A549 (cell line): Measurements from ENCODE around the gene BTBD16. TPM values are rescaled to one million over a fixed set of nuclear protein-coding genes. Genes with fewer than 3 reads are reported as not detected.

Source experiments
- ATAC-seq, 2 experiments: fragments of 200-7000 bp in 1 of 2; fragments of >200 bp in 1 of 2; cut with Nextera tagmentation in 1 of 2; cut with Tn5 transposase in 1 of 2; 3 replicates each; pipeline versions ENCODE4 v1.8.0 to v1.9.1; 2018 to 2020; ENCODE audit warnings: mild to moderate bottlenecking in 1 of 2, moderate library complexity in 1 of 2
- CTCF ChIA-PET: fragments of 300-600 bp; sonication (Branson Sonifier 250); formaldehyde crosslinking; extraction: SDS; loops from one replicate; lab custom pipeline; 2021; ENCODE audit warnings: antibody characterized with exemption, inconsistent platforms; lab: Yijun Ruan, JAX
- POLR2A ChIA-PET: fragments of 350-600 bp; formaldehyde crosslinking; extraction: SDS; loops from one replicate; lab custom pipeline; 2021; ENCODE audit warnings: antibody characterized with exemption, inconsistent platforms; lab: Yijun Ruan, JAX
- DNase-seq, 2 experiments: peaks; one replicate each; pipeline versions ENCODE4 v3.0.0 to v3.0.0-alpha.2; 2011 to 2016; ENCODE audit warnings: low read depth in 1 of 2, low spot score in 1 of 2
- FAIRE-seq: peaks from 2 replicates; lab custom pipeline; 2011; peaks lifted over from hg19 to GRCh38; lab: Jason Lieb, UNC
- H3K27ac ChIP-seq, 2 experiments: fragments of >200 bp; sonication (Bioruptor Twin); formaldehyde crosslinking; 3 replicates each; pipeline ENCODE4 v1.5.1; 2016 to 2017
- H3K4me1 ChIP-seq: fragments of >200 bp; sonication (Bioruptor Twin); formaldehyde crosslinking; 3 replicates; pipeline ENCODE4 v1.6.1; 2016
- H3K4me2 ChIP-seq: fragments of >200 bp; sonication (Bioruptor Twin); formaldehyde crosslinking; 3 replicates; pipeline ENCODE4 v1.6.1; 2016
- H3K4me3 ChIP-seq: fragments of >200 bp; sonication (Bioruptor Twin); formaldehyde crosslinking; 3 replicates; pipeline ENCODE4 v1.5.1; 2016
- H3K9me3 ChIP-seq: fragments of >200 bp; sonication (Bioruptor Twin); formaldehyde crosslinking; 3 replicates; pipeline ENCODE4 v1.6.1; 2016
- BHLHE40 ChIP-seq: IDR thresholded peaks from 2 replicates; pipeline ENCODE4 v1.6.1; 2012; ENCODE audit warnings: low read depth, low read length, inconsistent platforms
- CBX2 ChIP-seq: fragments of 200-600 bp; sonication (generic); IDR thresholded peaks from 2 replicates; pipeline ENCODE4 v1.6.1; 2016; ENCODE audit warnings: low read depth, mild to moderate bottlenecking, borderline replicate concordance
- CHD2 ChIP-seq: fragments of 150-350 bp; IDR thresholded peaks from 2 replicates; pipeline ENCODE4 v1.6.1; 2014; ENCODE audit warnings: low read length; ENCODE audit not compliant: partially characterized antibody
- CHD4 ChIP-seq: fragments of 200-600 bp; sonication (generic); IDR thresholded peaks from 2 replicates; pipeline ENCODE4 v1.6.1; 2016; ENCODE audit warnings: antibody characterized with exemption, mild to moderate bottlenecking, borderline replicate concordance
- CTCF ChIP-seq: fragments of >200 bp; sonication (Bioruptor Twin); formaldehyde crosslinking; IDR thresholded peaks from 3 replicates; pipeline ENCODE4 v1.5.1; 2016
- E2F6 ChIP-seq: IDR thresholded peaks from 2 replicates; pipeline ENCODE4 v1.6.1; 2012; ENCODE audit warnings: low read depth, borderline replicate concordance
- EHF ChIP-seq: fragments of 250-450 bp; sonication (Bioruptor Pico); IDR thresholded peaks from 2 replicates; pipeline ENCODE4 v1.5.0; 2020; ENCODE audit warnings: mild to moderate bottlenecking
- EHMT2 ChIP-seq: fragments of 200-600 bp; sonication (generic); IDR thresholded peaks from 2 replicates; pipeline ENCODE4 v1.6.1; 2016; ENCODE audit warnings: antibody characterized with exemption, low read depth, mild to moderate bottlenecking, moderate library complexity
- EP300 ChIP-seq, 2 experiments: fragments of >200 bp; sonication (Bioruptor Twin); formaldehyde crosslinking; IDR thresholded peaks; 2 replicates in 1 of 2; 3 replicates in 1 of 2; pipeline ENCODE4 v1.6.1; 2016 to 2017
- FOSB ChIP-seq: fragments of 250-450 bp; sonication (Bioruptor Pico); IDR thresholded peaks from 2 replicates; pipeline ENCODE4 v1.5.0; 2020; ENCODE audit warnings: mild to moderate bottlenecking, moderate library complexity
- FOXS1 ChIP-seq: fragments of 250-450 bp; sonication (Bioruptor Pico); IDR thresholded peaks from 2 replicates; pipeline ENCODE4 v1.5.0; 2020; ENCODE audit warnings: mild to moderate bottlenecking, moderate library complexity
- HEYL ChIP-seq: fragments of 250-450 bp; sonication (Bioruptor Pico); IDR thresholded peaks from 2 replicates; pipeline ENCODE4 v1.8.0; 2021; ENCODE audit warnings: mild to moderate bottlenecking, moderate library complexity
- HOXA7 ChIP-seq: fragments of 250-450 bp; sonication (Bioruptor Pico); IDR thresholded peaks from 2 replicates; pipeline ENCODE4 v1.5.0; 2020; ENCODE audit warnings: mild to moderate bottlenecking, moderate library complexity
- HOXB5 ChIP-seq: fragments of 250-450 bp; sonication (Bioruptor Pico); IDR thresholded peaks from 2 replicates; pipeline ENCODE4 v1.5.0; 2020; ENCODE audit warnings: mild to moderate bottlenecking, moderate library complexity
- KDM1A ChIP-seq: fragments of 200-600 bp; sonication (generic); IDR thresholded peaks from 2 replicates; pipeline ENCODE4 v1.6.1; 2016; ENCODE audit warnings: low read depth, mild to moderate bottlenecking
- MAX ChIP-seq: IDR thresholded peaks from 2 replicates; pipeline ENCODE4 v1.6.1; 2012
- MAZ ChIP-seq: fragments of 150-350 bp; IDR thresholded peaks from 2 replicates; pipeline ENCODE4 v1.6.1; 2014; ENCODE audit warnings: antibody characterized with exemption, low read depth, low read length, borderline replicate concordance
- MYC ChIP-seq: IDR thresholded peaks from 2 replicates; pipeline ENCODE4 v1.6.1; 2012; ENCODE audit warnings: mild to moderate bottlenecking, inconsistent platforms, low read length, improper control_type of control experiment, borderline replicate concordance
- NPAS2 ChIP-seq: fragments of 250-450 bp; sonication (Bioruptor Pico); IDR thresholded peaks from 2 replicates; pipeline ENCODE4 v1.8.0; 2022; ENCODE audit warnings: mild to moderate bottlenecking, moderate library complexity, borderline replicate concordance
- NR3C1 ChIP-seq: fragments of >200 bp; sonication (Bioruptor Twin); formaldehyde crosslinking; IDR thresholded peaks from 3 replicates; pipeline ENCODE4 v1.6.1; 2017
- PHF8 ChIP-seq: fragments of 200-600 bp; sonication (generic); IDR thresholded peaks from 2 replicates; pipeline ENCODE4 v1.6.1; 2016; ENCODE audit warnings: low read depth, mild to moderate bottlenecking, antibody characterized with exemption, moderate library complexity, borderline replicate concordance
- POLR2A ChIP-seq: IDR thresholded peaks from 2 replicates; pipeline ENCODE4 v1.6.1; 2012; ENCODE audit warnings: mild to moderate bottlenecking, low read length
- POLR2AphosphoS2 ChIP-seq: conservative IDR thresholded peaks from 2 replicates; pipeline ENCODE4 v1.6.1; 2012; ENCODE audit warnings: low read length, improper control_type of control experiment, inconsistent platforms
- RARB ChIP-seq: fragments of 250-450 bp; sonication (Bioruptor Pico); IDR thresholded peaks from 2 replicates; pipeline ENCODE4 v1.8.0; 2021; ENCODE audit warnings: mild to moderate bottlenecking, moderate library complexity
- SMC3 ChIP-seq: fragments of >200 bp; sonication (Bioruptor Twin); formaldehyde crosslinking; IDR thresholded peaks from 3 replicates; pipeline ENCODE4 v1.6.1; 2018; ENCODE audit warnings: inconsistent platforms
- TFCP2L1 ChIP-seq: fragments of 250-450 bp; sonication (Bioruptor Pico); IDR thresholded peaks from 2 replicates; pipeline ENCODE4 v1.5.0; 2021; ENCODE audit warnings: mild to moderate bottlenecking
- USF2 ChIP-seq: fragments of 450-650 bp; IDR thresholded peaks from 2 replicates; pipeline ENCODE4 v1.6.1; 2014; ENCODE audit warnings: antibody characterized with exemption
- ZFP36 ChIP-seq: fragments of 450-650 bp; IDR thresholded peaks from 2 replicates; pipeline ENCODE4 v1.6.1; 2014; ENCODE audit warnings: borderline replicate concordance; ENCODE audit not compliant: partially characterized antibody
- ZNF302 ChIP-seq: fragments of 250-450 bp; sonication (Bioruptor Pico); IDR thresholded peaks from 2 replicates; pipeline ENCODE4 v1.9.0; 2021; ENCODE audit warnings: inconsistent platforms, mild to moderate bottlenecking, moderate library complexity
- WGBS: methylation state at CpG from one replicate; pipeline ENCODE4 v1.1.6; 2017; ENCODE audit errors: missing lambda C conversion rate; 5-methylcytosine and 5-hydroxymethylcytosine counted together
- polyA plus RNA-seq, 4 experiments: library from polyadenylated mRNA; depleted of rRNA in 3 of 4; stranded (reverse); fragments of >200 nt; fragmentation: RNase III in 1 of 4; extraction: RNeasy Plus Mini Kit Qiagen cat#74134 plus additional on column Dnase treatment in 1 of 4; gene quantifications; 2 replicates in 3 of 4; 3 replicates in 1 of 4; pipeline ENCODE4 v1.2.3, GENCODE V29; 2011 to 2017

BTBD16 gene
- polyA plus RNA-seq, 2 of the 4 experiments (the other 2 are of a cell fraction) = 0.32 to 2.1 TPM

- POLR2A ChIA-PET = no interaction called here
- FAIRE-seq = no peak
- no peaks in the 10 kb centered on the region for H3K9me3 ChIP-seq
- H3K4me3 ChIP-seq = no peak overlapping the region
- WGBS = 87% methylated on average over 4 of the region's 4 CpGs
- no peak overlapping the region for H3K4me2 ChIP-seq
- TF ChIP-seq ZFP36 = no peak
- no peak for TF ChIP-seq EHF (CRISPR knock-in tag)
- TF ChIP-seq RARB = no peak
- no peak for TF ChIP-seq USF2
- TF ChIP-seq POLR2A = no peak
- no peak for TF ChIP-seq NPAS2 (CRISPR knock-in tag)
- TF ChIP-seq E2F6 = no peak
- TF ChIP-seq ZNF302 (CRISPR knock-in tag) = no peak
- no peak for TF ChIP-seq PHF8
- no peak for TF ChIP-seq FOXS1
- no peak for TF ChIP-seq MYC
- no peak for TF ChIP-seq CHD2
- TF ChIP-seq POLR2AphosphoS2 = no peak
- no peak for TF ChIP-seq HEYL (CRISPR knock-in tag)
- no peak for TF ChIP-seq CHD4
- TF ChIP-seq MAZ = no peak
- TF ChIP-seq EHMT2 = no peak
- no peak for TF ChIP-seq EP300 (IDR thresholded peaks at IDR 0.05)
- TF ChIP-seq, all 56 proteins: peak for 0
- Histone ChIP-seq H3K27ac (no peak overlapping the region), H3K4me1 (0 out of 3 replicates have a peak, but pooled peaks cover 3% of the 10 kb centered on the region)
- DNase-seq (no peak), ATAC-seq (no peak)
- CTCF ChIA-PET = interaction anchor here (1.3 to 2.2 kb wide), 3 partner anchors 11 to 23 kb away, joined by 3 to 6 read pairs (median 5); no protein-coding TSS in a partner anchor
Measured at GRCh38 chr10:122245136-122245535, 26.0 kb upstream of the BTBD16 start.

- CTCF ChIA-PET = interaction anchor here (0.9 to 1.4 kb wide), 4 partner anchors 12 to 56 kb away, joined by 3 to 5 read pairs (median 3); no protein-coding TSS in a partner anchor
- TF ChIP-seq CBX2 = no peak
- no peak for TF ChIP-seq HOXA7 (CRISPR knock-in tag)
- no peak for TF ChIP-seq NR3C1
- no peak for TF ChIP-seq SMC3
- no peak for TF ChIP-seq TFCP2L1
- TF ChIP-seq MYC = no peak
- no peak for TF ChIP-seq CTCF
- no peak for TF ChIP-seq MAX
- TF ChIP-seq KDM1A = no peak
- TF ChIP-seq BHLHE40 = no peak
- no peak for TF ChIP-seq HOXB5
- TF ChIP-seq FOSB (CRISPR knock-in tag) = no peak
- TF ChIP-seq FOXS1 = no peak
- TF ChIP-seq, all 56 proteins: peak for 0
- DNase-seq = no peak
- ATAC-seq = no peak
- WGBS = 97% methylated on average over 11 of the region's 11 CpGs
- no peak overlapping the region for H3K4me3 ChIP-seq
- H3K4me1 ChIP-seq = 0 out of 3 replicates have a peak, but pooled peaks cover 3% of the 10 kb centered on the region
- no peak for FAIRE-seq
- no peaks in the 10 kb centered on the region for H3K9me3 ChIP-seq
- POLR2A ChIA-PET = interaction anchor here (0.6 kb wide), 1 partner anchor 27 kb away, joined by 7 read pairs; no protein-coding TSS in a partner anchor
- no peak overlapping the region for H3K27ac ChIP-seq
- no peak overlapping the region for H3K4me2 ChIP-seq
Measured at GRCh38 chr10:122245897-122246296, 25.2 kb upstream of the BTBD16 start.
